GM23338 (cell line): ENCODE measurements around the gene NNAT. TPM values are rescaled to one million over a fixed set of nuclear protein-coding genes. Genes with fewer than 3 reads are reported as not detected.

ENCODE experiments used
- polyA plus RNA-seq: library from polyadenylated mRNA; unstranded; fragments of >200 nt; fragmentation: Nextera tagmentation; extraction: Ambion mirVana; gene quantifications from 2 replicates; pipeline ENCODE4 v1.2.1, GENCODE V29; 2016
- total RNA-seq: library from RNA; depleted of rRNA; stranded (reverse); fragments of >200 nt; shearing (Covaris generic); gene quantifications from 2 replicates; pipeline ENCODE4 v1.2.3, GENCODE V29; 2014; rRNA removed

The NNAT gene
- total and polyA plus RNA-seq, 2 experiments from 2014 or later: 4.3 to 4.9 TPM

Other genes with a start within 250 kb of the NNAT start
- gene MANBAL, start 231.6 kb upstream of the NNAT start, total RNA-seq: 28.4 and 31.7 TPM in 2 replicates
- gene MANBAL, start 231.6 kb upstream of the NNAT start, polyA plus RNA-seq: 44.2 and 48.1 TPM in 2 replicates
- gene SRC, start 175.1 kb upstream of the NNAT start, total RNA-seq: 25.9 and 34.6 TPM in 2 replicates
- 7.1 and 8.0 TPM in 2 replicates for gene SRC, start 175.1 kb upstream of the NNAT start, polyA plus RNA-seq
- gene BLCAP, start 6.6 kb downstream of the NNAT start, total RNA-seq: 63.5 and 64.8 TPM in 2 replicates
- 58.9 and 62.2 TPM in 2 replicates for gene BLCAP, start 6.6 kb downstream of the NNAT start, polyA plus RNA-seq
- gene CTNNBL1, start 172.8 kb downstream of the NNAT start, total RNA-seq: 36.3 and 46.1 TPM in 2 replicates
- 68.7 and 71.2 TPM in 2 replicates for gene CTNNBL1, start 172.8 kb downstream of the NNAT start, polyA plus RNA-seq